ENCODE measurements around the gene KDM4B. TPM values are rescaled to one million over a fixed set of nuclear protein-coding genes. Genes with fewer than 3 reads are reported as not detected.
A peak's percentile ranks its signal among the peaks of the same experiment; 100 is the strongest.

The KDM4B gene
- total and polyA plus RNA-seq, 2 of the 8 experiments (the other 6 are each of a cell fraction or from before 2014, with no cell fraction given): 12.0 to 31.9 TPM

- Histone ChIP-seq H3K4me1 (replicated peaks in 1 of 4; ENCODE audit: control insufficient read depth in 3 of 4, insufficient read depth in 4 of 4, low read length in 3 of 4) (peaks cover 0 to 6% (median 3%) of the 10 kb centered on the region in 4 experiments; a peak in 3 of 7 replicates), H3K4me2 (ENCODE audit: insufficient read depth in 1 of 2, low read depth in 2 of 2, low read length in 2 of 2) (no peak overlapping the region), H3K18ac (ENCODE audit: extremely low read depth, low read length) (no peak overlapping the region), H3K9me3 (ENCODE audit: insufficient read depth in 2 of 2, low read depth in 1 of 2, low read length in 1 of 2) (no peaks in the 10 kb centered on the region), H2BK15ac (ENCODE audit: low read length) (no peak overlapping the region), H3K9ac (replicated peaks in 1 of 4; ENCODE audit: extremely low read depth in 1 of 4, low read depth in 3 of 4, low read length in 3 of 4) (no peak overlapping the region; a peak in 1 of 7 replicates), H4K5ac (ENCODE audit: insufficient read length, low read depth, low read length) (no peak overlapping the region), H3K4me3 (ENCODE audit: extremely low read depth in 1 of 4, insufficient read depth in 2 of 4, low read depth in 3 of 4, low read length in 4 of 4) (no peak overlapping the region), H3K23ac (ENCODE audit: insufficient read length) (no peak overlapping the region), H3K79me1 (ENCODE audit: low read depth, low read length) (no peaks in the 10 kb centered on the region), H3K56ac (replicated peaks; ENCODE audit: insufficient read length, low read depth, low read length) (no peak overlapping the region), H2AK5ac (ENCODE audit: low read depth, low read length) (no peak overlapping the region), H3K79me2 (ENCODE audit: control insufficient read depth in 1 of 2, insufficient read depth in 2 of 2, low read length in 2 of 2) (no peaks in the 10 kb centered on the region), H3K4ac (replicated peaks; ENCODE audit: insufficient read length, low read depth, low read length) (no peak overlapping the region), H3K14ac (ENCODE audit: insufficient read length) (no peak overlapping the region), H2AFZ (ENCODE audit: low read length) (no peak overlapping the region), H4K91ac (replicated peaks; ENCODE audit: insufficient read length, low read length) (no peak overlapping the region), H2BK20ac (ENCODE audit: low read length) (no peak overlapping the region), H3K23me2 (ENCODE audit: low read depth, low read length) (no peaks in the 10 kb centered on the region), H2BK120ac (replicated peaks; ENCODE audit: low read depth, low read length) (no peak overlapping the region), H3K27me3 (replicated peaks in 1 of 4; ENCODE audit: control insufficient read depth in 3 of 4, extremely low read depth in 1 of 4, insufficient read depth in 3 of 4, low read length in 3 of 4) (no peaks in the 10 kb centered on the region), H4K20me1 (replicated peaks in 1 of 2; ENCODE audit: control insufficient read depth in 1 of 2, insufficient read depth in 2 of 2, low read length in 2 of 2) (peaks cover 0 to 3% of the 10 kb centered on the region in 2 experiments), H2BK12ac (ENCODE audit: low read depth, low read length) (no peak overlapping the region), H2BK5ac (ENCODE audit: low read depth, low read length) (0 out of 2 replicates have a peak overlapping the region, but pooled peaks have one; percentile 49), H4K8ac (ENCODE audit: extremely low read depth, insufficient read depth, low read length) (no peak overlapping the region), H3K36me3 (ENCODE audit: control insufficient read depth in 2 of 4, insufficient read depth in 4 of 4, low read length in 3 of 4) (no peaks in the 10 kb centered on the region), H3K27ac (ENCODE audit: low read depth, low read length) (no peak overlapping the region)
- ChIA-PET POLR2A (ENCODE audit: partially characterized antibody) (interaction anchor here (1.4 kb wide), 1 partner anchor 18 kb away, joined by 4 read pairs; no protein-coding TSS in a partner anchor), CTCF (ENCODE audit: partially characterized antibody) (interaction anchor here (0.7 to 9.5 kb wide), 6 partner anchors 8 to 68 kb away, joined by 3 to 73 read pairs (median 6); no protein-coding TSS in a partner anchor)
- DNase-seq (ENCODE audit: low read depth in 1 of 2, low spot score in 2 of 2): no peak
- 92% methylated on average over 19 of the region's 19 CpGs; no CpG with 5 or more reads in 1 of the 2 experiments for WGBS, 2 experiments (ENCODE audit: extremely low coverage in 1 of 2, insufficient coverage in 1 of 2, insufficient read length in 1 of 2, insufficient replicate concordance in 2 of 2, low coverage in 1 of 2, low lambda C conversion rate in 2 of 2, missing lambda C conversion rate in 1 of 2)
- FAIRE-seq: no peak
Observed at GRCh38 chr19:5106971-5107370, 138.1 kb downstream of the KDM4B start.
